Natural killer cell (primary cell): ENCODE results near the gene TMEM163. TPM values are rescaled to one million over a fixed set of nuclear protein-coding genes. Genes with fewer than 3 reads are reported as not detected.

Experiments
- ATAC-seq, 3 donors: fragments of 150-1000 bp in 2 of 3; fragments of 200-7000 bp in 1 of 3; cut with Tn5 transposase; 1 replicate in 1 of 3; 2 replicates in 2 of 3; pipeline ENCODE4 v1.10.0; 2021; ENCODE audit warnings: mild to moderate bottlenecking in 2 of 3, moderate library complexity in 2 of 3
- DNase-seq, 2 donors: peaks; one replicate each; pipeline versions ENCODE4 v3.0.0 to v3.0.0-alpha.2; 2013 to 2021; ENCODE audit warnings: mixed read lengths in 1 of 2
- H3K27ac ChIP-seq: one replicate; pipeline ENCODE4 v1.5.1; 2013; ENCODE audit warnings: mild to moderate bottlenecking, low read length
- H3K27me3 ChIP-seq: one replicate; pipeline ENCODE4 v1.6.1; 2013; ENCODE audit warnings: low read length; ENCODE audit not compliant: control insufficient read depth, insufficient read depth
- H3K36me3 ChIP-seq: one replicate; pipeline ENCODE4 v1.6.1; 2013; ENCODE audit warnings: low read length; ENCODE audit not compliant: control insufficient read depth, insufficient read depth
- H3K4me1 ChIP-seq: one replicate; pipeline ENCODE4 v1.6.1; 2013; ENCODE audit warnings: low read length; ENCODE audit not compliant: control insufficient read depth, insufficient read depth
- H3K4me3 ChIP-seq: one replicate; pipeline ENCODE4 v1.5.1; 2013; ENCODE audit warnings: low read length
- H3K9me3 ChIP-seq: one replicate; pipeline ENCODE4 v1.6.1; 2013; ENCODE audit warnings: low read length; ENCODE audit not compliant: control insufficient read depth, insufficient read depth
- H3K27ac Mint-ChIP-seq, 2 donors: one replicate each; pipeline ENCODE4 v1.8.0; 2022; ENCODE audit warnings: mild to moderate bottlenecking in 2 of 2, mixed read lengths in 2 of 2, moderate library complexity in 1 of 2
- H3K27me3 Mint-ChIP-seq, 2 donors: one replicate each; pipeline ENCODE4 v1.8.0; 2022; ENCODE audit warnings: low read depth in 2 of 2, mixed read lengths in 2 of 2
- H3K36me3 Mint-ChIP-seq: one replicate; pipeline ENCODE4 v1.8.0; 2022; ENCODE audit warnings: mixed read lengths
- H3K4me1 Mint-ChIP-seq, 2 donors: one replicate each; pipeline ENCODE4 v1.8.0; 2022; ENCODE audit warnings: mixed read lengths in 2 of 2
- H3K4me3 Mint-ChIP-seq: one replicate; pipeline ENCODE4 v1.8.0; 2022; ENCODE audit warnings: mild to moderate bottlenecking, moderate library complexity, mixed read lengths
- H3K9me3 Mint-ChIP-seq, 2 donors: one replicate each; pipeline ENCODE4 v1.8.0; 2022; ENCODE audit warnings: mixed read lengths in 2 of 2
- CTCF ChIP-seq: fragments of 200-600 bp; IDR thresholded peaks from one replicate; pipeline ENCODE4 v1.8.0; 2022; ENCODE audit warnings: antibody characterized with exemption
- WGBS: methylation state at CpG from one replicate; pipeline ENCODE4 v1.1.7; 2013; ENCODE audit warnings: missing lambda C conversion rate; ENCODE audit not compliant: insufficient coverage; 5-methylcytosine and 5-hydroxymethylcytosine counted together
- intact Hi-C: fragments of 100-400 bp; cut with micrococcal nuclease; formaldehyde crosslinking; loops from one replicate; pipeline ENCODE4 v1.14.2; 2022
- total RNA-seq, 4 donors: library from RNA; stranded (reverse); fragments of 120-200 nt in 1 of 4; gene quantifications; one replicate each; pipeline versions ENCODE4 v1.2.3 to v1.2.4, GENCODE V29; 2013 to 2022

Gene TMEM163
- total RNA-seq, 3 donors from 2014 or later (not counting 1 experiment from before 2014, with no cell fraction given), result 6.8 to 11.6 (median 10.3) TPM

GRCh38 chr2:134515137-134515536, 203.7 kb downstream of the TMEM163 start:
- no peak overlapping the region for H3K27ac Mint-ChIP-seq
- Histone ChIP-seq H3K27me3 (no peaks in the 10 kb centered on the region), H3K9me3 (no peaks in the 10 kb centered on the region), H3K4me3 (no peak overlapping the region), H3K4me1 (no peaks in the 10 kb centered on the region), H3K27ac (no peak overlapping the region), H3K36me3 (no peaks in the 10 kb centered on the region)
- H3K27me3 Mint-ChIP-seq, result no peaks in the 10 kb centered on the region
- H3K4me3 Mint-ChIP-seq, result no peak overlapping the region
- WGBS, result 64% methylated on average over 5 of the region's 5 CpGs
- no peaks in the 10 kb centered on the region for H3K36me3 Mint-ChIP-seq
- DNase-seq, result no peak
- H3K4me1 Mint-ChIP-seq, result no peaks in the 10 kb centered on the region
- intact Hi-C loops, result no loop called here
- ATAC-seq, result no peak
- no peaks in the 10 kb centered on the region for H3K9me3 Mint-ChIP-seq
- TF ChIP-seq CTCF, result no peak

DNA sequence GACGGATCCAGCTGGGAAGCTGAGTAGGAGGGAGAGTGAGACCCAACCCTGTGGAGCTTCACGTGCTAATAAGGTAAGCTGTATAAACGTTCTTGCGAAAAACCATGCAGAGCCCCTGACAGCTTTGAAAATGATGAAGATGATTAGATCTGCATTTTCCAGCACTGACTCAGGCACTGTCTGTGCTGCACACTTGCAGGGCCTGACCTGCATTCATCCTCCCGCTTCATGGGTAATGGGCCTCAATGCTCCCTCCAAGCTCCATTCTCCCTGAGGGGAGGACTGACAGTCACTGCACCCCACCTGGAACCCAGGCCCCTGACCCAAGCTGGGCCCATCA, 205.4 kb downstream of the TMEM163 start:
- Mint-ChIP-seq H3K36me3 (no peaks in the 10 kb centered on the region), H3K9me3 (no peaks in the 10 kb centered on the region), H3K4me3 (no peak overlapping the region), H3K27me3 (no peaks in the 10 kb centered on the region), H3K27ac (no peak overlapping the region), H3K4me1 (no peaks in the 10 kb centered on the region)
- Histone ChIP-seq H3K4me3 (no peak overlapping the region), H3K36me3 (no peaks in the 10 kb centered on the region), H3K27ac (no peak overlapping the region), H3K27me3 (no peaks in the 10 kb centered on the region), H3K9me3 (no peaks in the 10 kb centered on the region), H3K4me1 (no peaks in the 10 kb centered on the region)
- DNase-seq, result no peak
- intact Hi-C loops, result no loop called here
- ATAC-seq, result no peak
- 93% methylated on average over 5 of the region's 5 CpGs for WGBS
- no peak for TF ChIP-seq CTCF

- Histone ChIP-seq H3K27me3 (no peaks in the 10 kb centered on the region), H3K4me1 (no peaks in the 10 kb centered on the region), H3K36me3 (no peaks in the 10 kb centered on the region), H3K4me3 (no peak overlapping the region), H3K9me3 (no peaks in the 10 kb centered on the region), H3K27ac (no peak overlapping the region)
- no peaks in the 10 kb centered on the region for H3K36me3 Mint-ChIP-seq
- no peaks in the 10 kb centered on the region for H3K9me3 Mint-ChIP-seq
- 91% methylated on average over 4 of the region's 4 CpGs for WGBS
- ATAC-seq, result no peak
- H3K4me1 Mint-ChIP-seq, result no peaks in the 10 kb centered on the region
- H3K27me3 Mint-ChIP-seq, result no peaks in the 10 kb centered on the region
- H3K27ac Mint-ChIP-seq, result no peak overlapping the region
- intact Hi-C loops, result no loop called here
- TF ChIP-seq CTCF, result no peak
- H3K4me3 Mint-ChIP-seq, result no peak overlapping the region
- no peak for DNase-seq
Measured at GRCh38 chr2:134512734-134513464, 205.9 kb downstream of the TMEM163 start.

- Mint-ChIP-seq H3K4me1 (no peaks in the 10 kb centered on the region), H3K4me3 (no peak overlapping the region), H3K27me3 (no peaks in the 10 kb centered on the region), H3K36me3 (no peaks in the 10 kb centered on the region), H3K9me3 (no peaks in the 10 kb centered on the region), H3K27ac (no peak overlapping the region)
- H3K36me3 ChIP-seq, result no peaks in the 10 kb centered on the region
- 93% methylated on average over 4 of the region's 4 CpGs for WGBS
- no peak overlapping the region for H3K4me3 ChIP-seq
- intact Hi-C loops, result no loop called here
- DNase-seq (no peak), ATAC-seq (no peak)
- no peak for TF ChIP-seq CTCF
- H3K4me1 ChIP-seq, result no peaks in the 10 kb centered on the region
- no peaks in the 10 kb centered on the region for H3K27me3 ChIP-seq
- H3K27ac ChIP-seq, result no peak overlapping the region
- H3K9me3 ChIP-seq, result no peaks in the 10 kb centered on the region
Measured at GRCh38 chr2:134508391-134508790, 210.4 kb downstream of the TMEM163 start.
